Testis (tissue), 3 donors: ENCODE measurements around the gene PITPNM3. TPM values are rescaled to one million over a fixed set of nuclear protein-coding genes. Genes with fewer than 3 reads are reported as not detected.

Experiments
- DNase-seq: peaks from one replicate; pipeline ENCODE4 v3.0.0-alpha.2; 2019
- H3K27ac ChIP-seq, 2 donors: fragments of 200-600 bp; sonication (generic); one replicate each; pipeline ENCODE4 v1.5.1; 2019
- H3K27me3 ChIP-seq: fragments of 200-600 bp; sonication (generic); one replicate; pipeline ENCODE4 v1.5.1; 2019
- H3K36me3 ChIP-seq: fragments of 200-600 bp; sonication (generic); one replicate; pipeline ENCODE4 v1.5.1; 2017; ENCODE audit warnings: low read depth; ENCODE audit errors: missing control alignments
- H3K4me1 ChIP-seq: fragments of 200-600 bp; sonication (generic); one replicate; pipeline ENCODE4 v1.5.1; 2019
- H3K4me3 ChIP-seq, 2 donors: fragments of 200-600 bp; sonication (generic); one replicate each; pipeline ENCODE4 v1.5.1; 2017 to 2019
- H3K9me3 ChIP-seq: fragments of 200-600 bp; sonication (generic); one replicate; pipeline ENCODE4 v1.5.1; 2017
- CTCF ChIP-seq, 3 experiments: fragments of 450-650 bp in 2 of 3; fragments of 200-600 bp in 1 of 3; sonication (generic) in 1 of 3; IDR thresholded peaks; one replicate each; pipeline ENCODE4 v1.5.1; 2016 to 2019; ENCODE audit warnings: antibody characterized with exemption in 3 of 3, mild to moderate bottlenecking in 2 of 3, moderate library complexity in 1 of 3
- POLR2A ChIP-seq: fragments of 450-650 bp; IDR thresholded peaks from one replicate; pipeline ENCODE4 v1.6.1; 2017; ENCODE audit warnings: antibody characterized with exemption, mild to moderate bottlenecking, moderate library complexity
- whole genome bisulfite sequencing, 2 donors: methylation state at CpG; one replicate each; pipeline ENCODE4 v1.1.5; 2018; 5-methylcytosine and 5-hydroxymethylcytosine counted together
- intact Hi-C: fragments of 100-400 bp; cut with DNase I; formaldehyde crosslinking; loops from one replicate; pipeline ENCODE4 v1.15.1; 2023; ENCODE audit warnings: low total_unique reads
- polyA plus RNA-seq: library from polyadenylated mRNA; stranded (reverse); fragments of 350-450 nt; fragmentation: Illumina TruSeq; extraction: RNeasy Lipid Tissue Mini Kit (QIAGEN cat#74804); gene quantifications from one replicate; pipeline ENCODE4 v1.2.3, GENCODE V29; 2014; ENCODE audit warnings: low read depth, low replicate concordance; ENCODE audit not compliant: insufficient read depth
- total RNA-seq, 2 donors: library from RNA; depleted of rRNA; stranded (reverse); fragments of >200 nt; gene quantifications; one replicate each; pipeline ENCODE4 v1.2.3, GENCODE V29; 2016

PITPNM3 gene
- total and polyA plus RNA-seq, 3 donors from 2014 or later, result 6.3 to 7.3 (median 6.7) TPM

GRCh38 chr17:6554871-6555330, 1.5 kb downstream of the PITPNM3 start:
- Histone ChIP-seq H3K4me1 (peaks cover 28% of the 10 kb centered on the region), H3K9me3 (no peaks in the 10 kb centered on the region), H3K27ac (no peak overlapping the region), H3K27me3 (no peaks in the 10 kb centered on the region), H3K4me3 (peak overlapping the region in 1 of 2 donors; percentile 60), H3K36me3 (no peaks in the 10 kb centered on the region)
- TF ChIP-seq POLR2A (no peak), CTCF (IDR thresholded peaks at IDR 0.05) (no peak)
- intact Hi-C loops, result no loop called here
- DNase-seq, result no peak
- WGBS, 2 donors, result 34 to 37% methylated on average over 12 of the region's 12 CpGs

- Histone ChIP-seq H3K4me1 (peaks cover 22% of the 10 kb centered on the region), H3K9me3 (no peaks in the 10 kb centered on the region), H3K36me3 (no peaks in the 10 kb centered on the region), H3K27me3 (no peaks in the 10 kb centered on the region), H3K4me3 (no peak overlapping the region), H3K27ac (no peak overlapping the region)
- 78 to 79% methylated on average over 4 of the region's 4 CpGs for WGBS, 2 donors
- intact Hi-C loops, result no loop called here
- DNase-seq, result no peak
- TF ChIP-seq CTCF (IDR thresholded peaks at IDR 0.05), result no peak
- no peak for TF ChIP-seq POLR2A
Observed at GRCh38 chr17:6554342-6554741, 2.0 kb downstream of the PITPNM3 start.

- no peak for DNase-seq
- Histone ChIP-seq H3K27me3 (no peaks in the 10 kb centered on the region), H3K4me3 (no peak overlapping the region), H3K4me1 (peaks cover 12% of the 10 kb centered on the region), H3K36me3 (no peaks in the 10 kb centered on the region), H3K27ac (no peak overlapping the region), H3K9me3 (no peaks in the 10 kb centered on the region)
- WGBS, 2 donors, result 18 to 85% methylated on average over 2 to 11 of the region's 11 CpGs
- intact Hi-C loops, result no loop called here
- no peak for TF ChIP-seq CTCF (IDR thresholded peaks at IDR 0.05)
- no peak for TF ChIP-seq POLR2A
Observed at GRCh38 chr17:6551869-6552531, 4.4 kb downstream of the PITPNM3 start.

- TF ChIP-seq CTCF (IDR thresholded peaks at IDR 0.05) (no peak), POLR2A (no peak)
- no peaks in the 10 kb centered on the region for H3K36me3 ChIP-seq
- no peaks in the 10 kb centered on the region for H3K27me3 ChIP-seq
- H3K27ac ChIP-seq, result no peak overlapping the region
- no peak for DNase-seq
- no peak overlapping the region for H3K4me3 ChIP-seq
- H3K9me3 ChIP-seq, result no peaks in the 10 kb centered on the region
- H3K4me1 ChIP-seq, result peaks cover 12% of the 10 kb centered on the region
- intact Hi-C loops, result no loop called here
- 83 to 90% methylated on average over 5 of the region's 5 CpGs for WGBS, 2 donors
Observed at GRCh38 chr17:6551356-6551755, 5.0 kb downstream of the PITPNM3 start.
